ENCODE results near the gene FIGNL2.

- TF ChIP-seq CTCF (IDR thresholded peaks at IDR 0.05) (no peak), POLR2A (IDR thresholded peaks at IDR 0.05) (no peak), EP300 (IDR thresholded peaks at IDR 0.05) (no peak)
Measured at GRCh38 chr12:51883295-51883694, 34.8 kb upstream of the FIGNL2 start.

All from tibial nerve (tissue), 4 donors.